ENCODE data around the gene RGR.

Gene RGR

GRCh38 chr10:84217746-84218145 lies 27.1 kb upstream of the RGR start:
- no peak for DNase-seq (ENCODE audit: low read depth in 2 of 2, low spot score in 1 of 2)

- DNase-seq (ENCODE audit: low read depth in 2 of 2, low spot score in 1 of 2), result no peak
These were observed 22.9 kb upstream of the RGR start for GRCh38 chr10:84221916-84222315.

GRCh38 chr10:84224411-84225028 lies 20.3 kb upstream of the RGR start:
- no peak for DNase-seq (ENCODE audit: low read depth in 2 of 2, low spot score in 1 of 2)

- no peak for DNase-seq (ENCODE audit: low read depth in 2 of 2, low spot score in 1 of 2)
These were observed 19.3 kb upstream of the RGR start, which contains the start of gene LRIT2 for GRCh38 chr10:84225427-84226173. TSS of gene LRIT2 (minus strand) at chr10:84225544. CDS start at chr10:84225520, 24 bp downstream.

GRCh38 chr10:84226616-84227015 lies 18.2 kb upstream of the RGR start:
- DNase-seq (ENCODE audit: low read depth in 2 of 2, low spot score in 1 of 2), result no peak

GRCh38 chr10:84227810-84228209 lies 17.0 kb upstream of the RGR start:
- no peak for DNase-seq (ENCODE audit: low read depth in 2 of 2, low spot score in 1 of 2)

- no peak for DNase-seq (ENCODE audit: low read depth in 2 of 2, low spot score in 1 of 2)
These were observed 14.5 kb upstream of the RGR start for GRCh38 chr10:84230359-84230758.

- no peak for DNase-seq (ENCODE audit: low read depth in 2 of 2, low spot score in 1 of 2)
These were observed 12.5 kb upstream of the RGR start for GRCh38 chr10:84232376-84232775.

GRCh38 chr10:84233940-84234339 lies 10.9 kb upstream of the RGR start:
- no peak for DNase-seq (ENCODE audit: low read depth in 2 of 2, low spot score in 1 of 2)

- no peak for DNase-seq (ENCODE audit: low read depth in 2 of 2, low spot score in 1 of 2)
These were observed 10.4 kb upstream of the RGR start for GRCh38 chr10:84234479-84234878.

- no peak for DNase-seq (ENCODE audit: low read depth in 2 of 2, low spot score in 1 of 2)
These were observed 9.8 kb upstream of the RGR start for GRCh38 chr10:84235096-84235495.

- DNase-seq (ENCODE audit: low read depth in 2 of 2, low spot score in 1 of 2), result no peak
These were observed 8.1 kb upstream of the RGR start for GRCh38 chr10:84236807-84237198.

GRCh38 chr10:84237199-84238051 lies 7.4 kb upstream of the RGR start:
- DNase-seq (ENCODE audit: low read depth in 2 of 2, low spot score in 1 of 2), result no peak

- no peak for DNase-seq (ENCODE audit: low read depth in 2 of 2, low spot score in 1 of 2)
These were observed 5.9 kb upstream of the RGR start for GRCh38 chr10:84238909-84239308.

- no peak for DNase-seq (ENCODE audit: low read depth in 2 of 2, low spot score in 1 of 2)
These were observed 3.6 kb upstream of the RGR start, which contains the start of gene LRIT1 for GRCh38 chr10:84241185-84241790. TSS of gene LRIT1 (minus strand) at chr10:84241546. CDS start at chr10:84241439, 107 bp downstream.

- DNase-seq (ENCODE audit: low read depth in 2 of 2, low spot score in 1 of 2), result no peak
These were observed 1.1 kb upstream of the RGR start for GRCh38 chr10:84243759-84244158.

- DNase-seq (ENCODE audit: low read depth in 2 of 2, low spot score in 1 of 2), result no peak
These were observed 2.6 kb downstream of the RGR start for GRCh38 chr10:84247496-84247895.

GRCh38 chr10:84248794-84249193 lies 3.9 kb downstream of the RGR start:
- no peak for DNase-seq (ENCODE audit: low read depth in 2 of 2, low spot score in 1 of 2)

GRCh38 chr10:84254552-84255478 lies 10.0 kb downstream of the RGR start:
- no peak for DNase-seq (ENCODE audit: low read depth in 2 of 2, low spot score in 1 of 2)

Measured in stimulated activated CD8-positive, alpha-beta memory T cell treated with anti-CD3 and anti-CD28 coated beads, Interleukin-4, amount 100 ng/mL, for 1 hour (primary cell).